Neutrophil (primary cell): ENCODE data around the gene PLEKHA6.

Source experiments
- H3K27ac ChIP-seq: fragments of 200-600 bp; sonication (generic); 2 replicates; pipeline ENCODE4 v1.5.1; 2016; ENCODE audit warnings: mild to moderate bottlenecking, moderate library complexity
- H3K27me3 ChIP-seq: fragments of 200-600 bp; sonication (generic); 2 replicates; pipeline ENCODE4 v1.6.0; 2016; ENCODE audit warnings: mild to moderate bottlenecking
- H3K36me3 ChIP-seq: fragments of 200-600 bp; sonication (generic); 2 replicates; pipeline ENCODE4 v1.5.1; 2017
- H3K4me1 ChIP-seq, 2 experiments: fragments of 200-600 bp in 1 of 2; sonication (generic) in 1 of 2; 1 replicate in 1 of 2; 2 replicates in 1 of 2; pipeline versions ENCODE4 v1.5.1 to v1.6.1; 2013 to 2016; ENCODE audit warnings: low read depth in 1 of 2, low read length in 1 of 2, mild to moderate bottlenecking in 1 of 2, moderate library complexity in 1 of 2; ENCODE audit not compliant: control insufficient read depth in 1 of 2, insufficient read depth in 1 of 2
- H3K4me3 ChIP-seq, 2 experiments: fragments of 200-600 bp in 1 of 2; sonication (generic) in 1 of 2; 1 replicate in 1 of 2; 2 replicates in 1 of 2; pipeline ENCODE4 v1.5.1; 2013 to 2016; ENCODE audit warnings: low read depth in 1 of 2, low read length in 1 of 2, mild to moderate bottlenecking in 1 of 2, moderate library complexity in 1 of 2
- H3K9me3 ChIP-seq: fragments of 200-600 bp; sonication (generic); 2 replicates; pipeline ENCODE4 v1.5.1; 2016
- CTCF ChIP-seq: fragments of 200-600 bp; sonication (generic); IDR thresholded peaks from 2 replicates; pipeline ENCODE4 v1.5.1; 2016; ENCODE audit warnings: antibody characterized with exemption

The PLEKHA6 gene

GRCh38 chr1:204263254-204263910 lies 96.3 kb downstream of the PLEKHA6 start:
- H3K27me3 ChIP-seq = no peaks in the 10 kb centered on the region

GRCh38 chr1:204262506-204263253 lies 97.0 kb downstream of the PLEKHA6 start:
- no peak for TF ChIP-seq CTCF
- Histone ChIP-seq H3K4me1 (no peaks in the 10 kb centered on the region), H3K9me3 (no peaks in the 10 kb centered on the region), H3K27ac (no peak overlapping the region), H3K4me3 (no peak overlapping the region), H3K36me3 (no peaks in the 10 kb centered on the region), H3K27me3 (no peaks in the 10 kb centered on the region)

More at GRCh38 chr1:204263254-204263910, 96.3 kb downstream of the PLEKHA6 start:
- Histone ChIP-seq H3K9me3 (no peaks in the 10 kb centered on the region), H3K27ac (no peak overlapping the region), H3K4me1 (no peaks in the 10 kb centered on the region), H3K4me3 (no peak overlapping the region), H3K36me3 (no peaks in the 10 kb centered on the region)
- no peak for TF ChIP-seq CTCF

GRCh38 chr1:204261746-204262505 lies 97.8 kb downstream of the PLEKHA6 start:
- Histone ChIP-seq H3K27me3 (no peaks in the 10 kb centered on the region), H3K27ac (no peak overlapping the region), H3K4me3 (no peak overlapping the region), H3K4me1 (no peaks in the 10 kb centered on the region), H3K9me3 (no peaks in the 10 kb centered on the region), H3K36me3 (no peaks in the 10 kb centered on the region)
- no peak for TF ChIP-seq CTCF

GRCh38 chr1:204261266-204261665 lies 98.5 kb downstream of the PLEKHA6 start:
- H3K9me3 ChIP-seq = no peaks in the 10 kb centered on the region
- H3K4me1 ChIP-seq = no peaks in the 10 kb centered on the region
- H3K36me3 ChIP-seq = no peaks in the 10 kb centered on the region
- no peak for TF ChIP-seq CTCF
- no peak overlapping the region for H3K4me3 ChIP-seq
- H3K27me3 ChIP-seq = no peaks in the 10 kb centered on the region
- H3K27ac ChIP-seq = no peak overlapping the region

- Histone ChIP-seq H3K27ac (no peak overlapping the region), H3K36me3 (no peaks in the 10 kb centered on the region)
Observed at GRCh38 chr1:204260601-204261197, 99.0 kb downstream of the PLEKHA6 start.

More at GRCh38 chr1:204260601-204261197, 99.0 kb downstream of the PLEKHA6 start:
- Histone ChIP-seq H3K27me3 (no peaks in the 10 kb centered on the region), H3K4me3 (no peak overlapping the region), H3K9me3 (no peaks in the 10 kb centered on the region), H3K4me1 (no peaks in the 10 kb centered on the region)
- no peak for TF ChIP-seq CTCF
